ENCODE results near the gene TCP11. TPM values are rescaled to one million over a fixed set of nuclear protein-coding genes. Genes with fewer than 3 reads are reported as not detected.

Gene TCP11
- total RNA-seq, 1 experiment from 2014 or later = not detected

DNA sequence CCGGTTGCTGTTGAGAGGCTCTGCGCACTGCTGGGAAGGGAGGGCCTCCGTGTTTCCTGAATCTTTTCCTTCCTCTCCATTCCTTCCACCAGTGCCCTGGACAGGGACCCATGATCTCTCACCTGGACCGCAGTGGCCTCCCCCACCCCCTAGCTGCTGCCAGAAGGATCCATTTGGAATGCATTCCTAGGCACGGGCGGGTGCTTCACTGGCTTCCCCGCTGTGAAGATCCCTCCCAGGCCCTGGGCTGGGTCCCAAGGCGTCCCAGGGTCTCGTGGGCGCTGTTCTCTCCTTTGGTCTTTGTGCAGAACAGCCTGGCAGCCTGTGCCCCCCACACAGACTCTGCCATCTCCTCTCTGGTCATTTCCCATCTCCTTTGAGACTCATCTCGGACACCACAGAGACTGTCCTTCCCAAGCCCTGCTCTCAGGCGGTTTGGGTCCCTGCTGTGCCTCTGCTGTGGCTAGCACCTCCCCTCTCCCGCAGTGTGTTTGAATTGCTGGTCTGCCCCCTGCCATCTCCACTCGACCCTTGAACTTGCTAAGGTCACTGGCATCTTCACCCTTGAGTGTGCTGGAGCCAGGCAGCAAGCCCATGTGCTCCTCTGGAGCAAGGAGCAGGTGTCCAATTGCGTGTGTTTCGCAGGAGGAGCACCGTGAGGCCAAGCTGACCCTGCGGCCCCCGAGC, 59.0 kb downstream of the TCP11 start:
- Histone ChIP-seq H3K9me3 (no peaks in the 10 kb centered on the region), H3K4me3 (no peak overlapping the region), H3K27me3 (no peaks in the 10 kb centered on the region), H3K36me3 (peaks cover 18% of the 10 kb centered on the region)
- DNase-seq = no peak

DNA sequence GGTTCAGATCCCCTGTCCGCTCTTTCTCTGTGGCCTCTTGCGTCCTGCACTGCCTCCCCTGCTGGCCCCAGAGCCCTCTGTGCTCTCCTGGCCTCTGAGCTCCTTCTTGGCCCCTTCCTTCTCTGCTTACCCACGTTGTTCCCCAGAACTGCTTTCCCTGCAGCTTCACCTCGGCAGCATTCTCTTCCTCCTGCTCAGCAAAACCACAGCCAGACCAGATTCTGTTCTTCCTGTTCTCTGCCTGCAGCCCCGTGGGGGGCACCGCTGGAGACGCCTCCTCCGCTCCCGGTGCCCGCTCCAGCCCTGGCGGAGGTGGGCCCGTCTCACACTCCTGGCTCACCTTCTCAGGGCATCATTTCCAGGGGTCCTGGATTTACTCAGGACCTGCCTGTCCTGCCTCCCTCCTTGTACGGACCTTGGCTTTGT, 59.7 kb downstream of the TCP11 start:
- H3K4me3 ChIP-seq = no peak overlapping the region

DNA sequence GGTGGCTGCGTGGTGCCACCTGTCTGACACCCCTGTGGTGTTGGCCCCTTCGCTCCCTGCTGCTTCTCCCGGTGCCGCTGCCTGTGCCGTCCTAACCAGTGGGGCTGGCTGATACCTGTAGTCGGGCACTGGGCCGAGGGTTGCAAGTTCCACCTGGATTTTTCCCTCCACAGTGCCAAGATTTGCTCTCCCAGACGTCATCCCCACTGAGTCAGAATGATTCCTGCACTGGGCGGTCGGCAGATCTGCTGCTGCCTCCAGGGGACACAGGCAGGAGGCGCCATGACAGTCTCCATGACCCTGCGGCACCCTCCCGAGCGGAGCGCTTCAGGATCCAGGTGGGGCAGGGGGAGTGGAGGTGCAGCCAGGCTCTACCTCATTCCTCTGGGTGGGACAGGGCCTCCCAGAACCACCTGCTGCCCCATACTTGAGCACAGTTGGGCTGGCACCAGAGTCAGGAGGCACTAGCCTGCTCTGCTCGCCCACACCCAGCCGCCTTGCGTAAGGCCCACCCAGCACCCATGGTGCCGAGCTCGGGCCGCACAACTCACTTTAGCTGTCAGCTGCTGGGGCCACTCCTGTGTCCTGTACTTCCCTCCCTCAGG, 60.2 kb downstream of the TCP11 start:
- DNase-seq = no peak
- H3K27me3 ChIP-seq = no peaks in the 10 kb centered on the region

More for the DNA sequence above, 59.7 kb downstream of the TCP11 start:
- no peaks in the 10 kb centered on the region for H3K27me3 ChIP-seq
- DNase-seq = no peak
- H3K36me3 ChIP-seq = peaks cover 18% of the 10 kb centered on the region
- H3K9me3 ChIP-seq = no peaks in the 10 kb centered on the region

GRCh38 chr6:35080016-35080680, 61.0 kb downstream of the TCP11 start:
- peaks cover 17% of the 10 kb centered on the region for H3K36me3 ChIP-seq
- no peaks in the 10 kb centered on the region for H3K9me3 ChIP-seq
- H3K4me3 ChIP-seq = no peak overlapping the region
- no peak for DNase-seq
- H3K27me3 ChIP-seq = no peaks in the 10 kb centered on the region

More for the DNA sequence above, 60.2 kb downstream of the TCP11 start:
- Histone ChIP-seq H3K36me3 (peaks cover 18% of the 10 kb centered on the region), H3K4me3 (no peak overlapping the region), H3K9me3 (no peaks in the 10 kb centered on the region)

DNA sequence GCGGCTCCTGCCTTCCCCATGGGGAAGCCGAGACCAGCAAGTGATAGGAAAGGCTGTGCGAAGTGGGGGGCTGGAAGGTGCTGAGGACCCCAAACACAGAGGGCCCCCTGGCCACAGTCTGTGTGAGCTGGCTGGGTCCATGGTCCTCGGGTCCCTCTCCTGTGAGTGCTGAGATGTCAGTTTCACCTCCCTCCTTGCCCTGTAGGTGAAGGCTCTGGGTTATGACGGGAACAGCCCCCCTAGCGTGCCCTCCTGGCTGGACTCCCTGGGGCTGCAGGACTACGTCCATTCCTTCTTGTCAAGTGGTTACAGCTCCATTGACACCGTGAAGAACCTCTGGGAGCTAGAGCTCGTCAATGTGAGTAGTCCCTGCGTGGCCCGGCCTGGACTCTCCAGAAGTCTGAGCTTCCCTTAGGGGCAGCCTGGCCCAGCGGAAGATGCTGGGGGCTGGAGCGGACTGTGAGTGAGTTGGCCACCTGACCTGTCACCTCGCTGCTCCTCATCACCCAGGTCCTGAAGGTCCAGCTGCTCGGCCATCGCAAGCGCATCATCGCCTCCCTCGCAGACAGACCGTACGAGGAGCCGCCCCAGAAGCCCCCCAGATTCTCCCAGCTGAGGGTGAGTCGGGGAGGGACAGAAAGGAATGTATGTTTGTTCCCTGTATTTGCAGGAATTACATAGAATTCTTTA, 61.7 kb downstream of the TCP11 start:
- no peak for DNase-seq
- no peak overlapping the region for H3K4me3 ChIP-seq
- H3K36me3 ChIP-seq = peaks cover 16% of the 10 kb centered on the region

GRCh38 chr6:35078896-35079295, 62.2 kb downstream of the TCP11 start:
- Histone ChIP-seq H3K9me3 (no peaks in the 10 kb centered on the region), H3K36me3 (peaks cover 16% of the 10 kb centered on the region), H3K27me3 (no peaks in the 10 kb centered on the region), H3K4me3 (no peak overlapping the region)
- DNase-seq = no peak

More for the DNA sequence above, 61.7 kb downstream of the TCP11 start:
- no peaks in the 10 kb centered on the region for H3K9me3 ChIP-seq
- H3K27me3 ChIP-seq = no peaks in the 10 kb centered on the region

GRCh38 chr6:35078226-35078850, 62.8 kb downstream of the TCP11 start:
- DNase-seq = no peak
- Histone ChIP-seq H3K9me3 (no peaks in the 10 kb centered on the region), H3K27me3 (no peaks in the 10 kb centered on the region), H3K4me3 (no peak overlapping the region), H3K36me3 (peaks cover 11% of the 10 kb centered on the region)

- no peaks in the 10 kb centered on the region for H3K27me3 ChIP-seq
- DNase-seq = no peak
- no peak overlapping the region for H3K4me3 ChIP-seq
- peaks cover 5% of the 10 kb centered on the region for H3K36me3 ChIP-seq
- no peaks in the 10 kb centered on the region for H3K9me3 ChIP-seq
Measured at GRCh38 chr6:35077713-35078105, 63.4 kb downstream of the TCP11 start.

- DNase-seq = no peak
- no peak overlapping the region for H3K4me3 ChIP-seq
- peaks cover 5% of the 10 kb centered on the region for H3K36me3 ChIP-seq
- no peaks in the 10 kb centered on the region for H3K9me3 ChIP-seq
- H3K27me3 ChIP-seq = no peaks in the 10 kb centered on the region
Measured at GRCh38 chr6:35076997-35077712, 64.0 kb downstream of the TCP11 start.

- Histone ChIP-seq H3K9me3 (no peaks in the 10 kb centered on the region), H3K4me3 (no peak overlapping the region), H3K27me3 (no peaks in the 10 kb centered on the region), H3K36me3 (peaks cover 8% of the 10 kb centered on the region)
- DNase-seq = no peak
Measured at GRCh38 chr6:35073766-35074471, 67.2 kb downstream of the TCP11 start.

GRCh38 chr6:35073211-35073610, 67.9 kb downstream of the TCP11 start:
- H3K9me3 ChIP-seq = no peaks in the 10 kb centered on the region
- no peaks in the 10 kb centered on the region for H3K27me3 ChIP-seq

DNA sequence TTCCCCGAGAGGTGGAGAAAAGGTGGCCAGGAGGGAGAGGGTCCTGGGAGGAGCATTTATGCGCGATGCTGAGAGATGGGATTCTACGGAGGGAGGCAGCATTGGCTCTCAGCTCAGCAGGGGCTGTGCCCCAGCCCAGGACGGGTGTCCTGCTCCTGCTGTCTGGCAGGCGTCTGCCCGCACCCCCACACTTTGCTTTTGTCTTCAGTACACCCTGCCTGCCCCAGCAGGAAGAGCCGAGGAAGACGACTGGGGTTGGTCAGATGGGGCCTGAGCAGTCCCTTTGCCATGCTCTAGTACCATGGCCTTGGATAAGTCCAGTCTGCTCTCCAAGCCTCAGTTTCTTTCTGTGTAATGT, 68.5 kb downstream of the TCP11 start:
- no peaks in the 10 kb centered on the region for H3K27me3 ChIP-seq
- H3K36me3 ChIP-seq = peaks cover 8% of the 10 kb centered on the region; the same call in 1 of the 2 replicates
- no peaks in the 10 kb centered on the region for H3K9me3 ChIP-seq
- DNase-seq = no peak
- no peak overlapping the region for H3K4me3 ChIP-seq

More at GRCh38 chr6:35073211-35073610, 67.9 kb downstream of the TCP11 start:
- no peak overlapping the region for H3K4me3 ChIP-seq
- DNase-seq = no peak
- H3K36me3 ChIP-seq = peaks cover 8% of the 10 kb centered on the region

DNA sequence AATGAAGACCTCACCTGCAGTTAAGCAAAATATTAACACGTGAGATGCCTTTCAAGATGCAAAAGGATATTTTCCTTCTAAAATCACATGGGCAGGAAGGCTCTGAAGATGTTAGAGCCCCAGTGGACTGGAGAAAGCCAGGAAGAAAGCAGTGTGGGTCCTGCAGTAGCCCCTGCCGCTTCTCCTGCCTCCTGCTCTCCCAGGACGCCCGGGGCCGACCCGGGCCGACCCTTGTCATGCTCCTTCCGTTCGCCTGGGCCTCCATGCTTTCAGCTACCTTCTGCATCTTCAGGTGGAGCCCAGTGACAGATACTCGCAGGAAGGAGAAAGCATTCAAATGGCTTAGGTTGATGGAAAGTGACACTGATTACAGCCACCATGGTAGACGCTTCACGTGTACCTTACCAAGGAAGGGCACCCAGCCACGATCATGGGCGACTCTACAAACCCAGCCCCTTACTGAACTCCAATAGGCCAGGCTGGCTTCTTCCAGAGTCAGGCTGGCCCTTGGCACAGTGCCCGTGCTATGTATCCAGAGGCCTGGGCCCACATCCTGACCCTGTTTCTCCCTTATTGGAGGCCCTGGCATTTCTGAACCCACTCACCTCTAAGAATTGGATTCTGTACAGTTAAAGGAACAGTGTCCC, 69.0 kb downstream of the TCP11 start:
- Histone ChIP-seq H3K9me3 (no peaks in the 10 kb centered on the region), H3K4me3 (no peak overlapping the region), H3K36me3 (peaks cover 8% of the 10 kb centered on the region; the same call in 1 of the 2 replicates), H3K27me3 (no peaks in the 10 kb centered on the region)
- no peak for DNase-seq

DNA sequence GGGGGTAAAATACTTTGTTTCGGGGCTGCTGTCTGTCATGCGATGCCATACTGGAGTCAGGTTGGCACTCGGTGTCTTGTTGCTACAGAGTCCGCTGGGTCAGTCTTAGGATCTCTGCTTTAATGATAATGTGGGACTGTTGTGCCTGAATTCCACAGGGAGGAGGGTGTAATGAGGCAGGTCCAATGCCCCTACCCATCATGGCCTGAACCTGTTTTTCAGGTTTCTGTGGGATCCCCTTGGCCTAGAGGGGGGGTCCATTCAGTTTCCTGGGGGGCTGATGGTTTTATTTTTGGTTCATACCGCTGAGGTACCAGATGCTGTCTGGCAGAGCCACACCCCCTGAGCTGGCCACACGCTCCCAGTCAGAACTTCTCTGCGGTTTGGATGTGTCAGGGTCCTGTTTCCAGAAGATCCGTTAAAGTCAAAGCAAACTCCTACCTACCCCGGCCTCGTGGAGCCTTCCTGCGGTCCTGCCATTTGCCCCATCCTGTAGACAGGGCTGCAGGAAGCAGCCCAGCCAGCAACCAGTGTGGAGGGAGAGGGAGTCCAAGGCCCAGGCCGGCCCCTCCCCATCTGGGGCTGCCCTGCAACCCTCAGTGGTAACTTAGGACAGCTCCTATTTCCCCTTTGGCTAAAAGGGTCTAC, 69.7 kb downstream of the TCP11 start:
- Histone ChIP-seq H3K9me3 (no peaks in the 10 kb centered on the region), H3K36me3 (peaks cover 11% of the 10 kb centered on the region; the same call in 1 of the 2 replicates), H3K4me3 (no peak overlapping the region), H3K27me3 (no peaks in the 10 kb centered on the region)
- DNase-seq = no peak

GRCh38 chr6:35070111-35070510, 71.0 kb downstream of the TCP11 start:
- no peak overlapping the region for H3K4me3 ChIP-seq
- H3K27me3 ChIP-seq = no peaks in the 10 kb centered on the region
- no peaks in the 10 kb centered on the region for H3K9me3 ChIP-seq
- H3K36me3 ChIP-seq = peaks cover 14% of the 10 kb centered on the region; the same call in 1 of the 2 replicates
- DNase-seq = no peak

Measured in MG63 (cell line).